CD4-positive, alpha-beta T cell treated with Interleukin-21 for 1 hour (primary cell): Measurements from ENCODE around the gene EML4.
"Not testable (repeated sequence)": the region's sequence is repeated elsewhere in the genome, so short reads cannot be mapped to it uniquely, and the experiment has no call there.

Experiments
- DNase-seq: peaks from one replicate; pipeline ENCODE4 v3.0.0-alpha.2; 2020

Gene EML4

DNA sequence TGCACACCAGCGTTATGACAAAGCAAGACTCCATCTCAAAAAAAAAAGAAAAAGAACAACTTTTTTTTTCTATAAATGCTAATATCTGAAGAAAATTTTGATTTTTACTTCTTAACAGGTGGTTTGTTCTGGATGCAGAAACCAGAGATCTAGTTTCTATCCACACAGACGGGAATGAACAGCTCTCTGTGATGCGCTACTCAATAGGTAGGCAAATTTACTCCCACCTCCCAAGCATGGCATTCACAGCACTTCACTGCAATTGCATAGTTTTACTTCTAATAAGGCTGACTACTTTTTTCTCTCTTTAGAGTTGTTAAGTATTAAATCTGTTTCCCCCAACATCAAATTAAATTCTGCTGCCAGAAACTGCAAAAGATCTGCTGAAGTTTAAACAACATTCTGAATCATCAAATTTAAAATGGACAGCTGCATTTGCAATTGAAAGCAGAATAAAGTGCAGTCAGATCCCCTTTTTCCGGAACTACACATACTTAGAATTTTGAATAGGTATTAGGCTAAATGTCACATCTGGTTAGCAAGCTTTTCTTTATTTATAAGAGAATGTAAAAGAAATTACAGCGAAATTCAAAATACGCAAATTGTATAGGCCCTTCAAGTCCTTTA, 146.8 kb downstream of the EML4 start:
- no peak for DNase-seq

DNA sequence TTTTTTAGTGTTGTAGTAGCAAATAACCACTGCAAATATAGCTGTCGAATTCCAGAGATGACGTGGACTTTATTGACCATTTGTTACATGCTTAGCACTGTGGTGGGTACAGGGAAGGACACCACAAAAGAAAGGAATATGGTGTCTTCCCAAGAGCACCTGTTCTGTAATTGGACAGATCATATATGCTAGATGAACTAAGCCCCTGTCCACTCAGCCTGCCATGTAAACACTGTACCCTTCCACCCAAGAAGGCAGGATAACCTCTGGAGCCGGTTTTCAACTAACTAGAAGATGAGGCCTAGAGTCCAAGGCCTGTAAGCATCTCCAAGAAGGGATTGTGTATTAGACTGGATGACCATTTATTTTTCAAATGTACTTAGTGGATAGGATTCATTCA, 147.8 kb downstream of the EML4 start:
- no peak for DNase-seq

GRCh38 chr2:42317486-42317885, 148.3 kb downstream of the EML4 start:
- no peak for DNase-seq

GRCh38 chr2:42317945-42318344, 148.8 kb downstream of the EML4 start:
- no peak for DNase-seq

GRCh38 chr2:42319265-42319664, 150.1 kb downstream of the EML4 start:
- DNase-seq, result no peak

GRCh38 chr2:42321452-42322064, 152.4 kb downstream of the EML4 start:
- peak; percentile 25 for DNase-seq

- no peak for DNase-seq
Observed at GRCh38 chr2:42324244-42324643, 155.1 kb downstream of the EML4 start.

- no peak for DNase-seq
Observed at GRCh38 chr2:42324949-42325348, 155.8 kb downstream of the EML4 start.

GRCh38 chr2:42325609-42326008, 156.5 kb downstream of the EML4 start:
- no peak for DNase-seq

DNA sequence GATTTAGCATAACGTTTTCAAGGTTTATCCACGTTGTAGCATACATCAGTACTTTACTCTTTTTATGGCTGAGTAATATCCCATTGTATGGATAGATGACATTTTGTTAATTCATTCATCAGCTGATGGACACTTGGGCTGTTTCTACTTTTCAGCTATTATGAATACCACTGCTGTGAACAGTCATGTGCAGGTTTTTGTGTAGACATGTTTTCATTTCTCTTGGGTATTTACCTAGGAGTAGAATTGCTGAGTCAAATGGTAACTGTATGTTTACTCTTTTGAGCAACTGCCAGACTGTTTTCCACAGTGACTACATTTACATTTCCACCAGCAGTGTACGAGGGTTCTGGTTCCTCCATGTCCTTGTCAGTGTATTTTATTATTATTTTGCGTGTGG, 158.0 kb downstream of the EML4 start:
- no peak for DNase-seq

DNA sequence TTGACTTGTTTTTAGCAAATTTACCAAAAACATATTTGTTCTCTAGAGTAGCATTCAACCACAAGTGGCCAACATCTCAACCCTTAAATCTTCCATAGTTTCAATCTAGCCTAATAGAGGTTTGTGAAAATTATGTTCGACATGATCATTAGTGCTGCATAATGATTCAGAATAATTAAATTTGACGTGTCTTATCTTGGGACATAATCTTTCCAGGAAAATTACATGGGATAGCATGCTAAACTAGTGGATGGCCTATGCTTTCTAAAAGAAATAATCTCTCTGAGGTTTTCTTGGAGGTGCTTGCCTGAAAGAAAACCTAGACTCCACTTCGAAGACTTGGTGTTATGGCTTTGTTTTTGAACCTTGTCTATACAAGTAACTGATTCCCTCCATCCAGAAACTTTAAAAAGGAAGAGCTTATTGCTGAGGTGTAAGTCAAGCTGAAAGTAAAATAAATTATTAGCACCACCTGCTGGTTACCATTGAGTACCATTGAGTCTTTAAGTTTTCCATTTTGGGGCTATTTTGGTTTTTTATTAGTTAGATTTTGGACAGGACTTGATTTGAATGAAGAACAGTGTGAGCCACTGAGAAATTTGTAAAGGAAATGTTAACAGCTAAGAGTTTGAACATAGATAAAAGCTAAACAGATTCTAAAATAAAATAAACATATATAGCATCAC, 159.1 kb downstream of the EML4 start:
- DNase-seq, result peak; percentile 47

DNA sequence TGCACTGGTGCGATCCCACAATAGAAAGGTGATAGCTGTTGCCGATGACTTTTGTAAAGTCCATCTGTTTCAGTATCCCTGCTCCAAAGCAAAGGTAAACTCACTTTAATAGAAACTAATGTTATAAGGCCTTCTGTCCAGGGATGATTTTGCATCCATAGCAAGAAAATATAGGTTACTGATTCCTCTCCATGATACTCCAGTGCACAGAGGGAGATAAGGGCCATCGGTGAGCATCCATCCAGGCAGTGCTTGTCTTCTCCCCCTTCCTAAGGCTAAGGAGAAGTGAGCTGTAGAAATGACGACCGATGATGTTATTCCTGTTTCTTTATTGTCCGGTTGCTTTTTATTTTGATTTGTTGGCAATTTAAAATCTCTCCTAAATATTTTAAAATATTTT, 159.8 kb downstream of the EML4 start:
- no peak for DNase-seq

- DNase-seq, result no peak
Observed at GRCh38 chr2:42329736-42330135, 160.6 kb downstream of the EML4 start.

DNA sequence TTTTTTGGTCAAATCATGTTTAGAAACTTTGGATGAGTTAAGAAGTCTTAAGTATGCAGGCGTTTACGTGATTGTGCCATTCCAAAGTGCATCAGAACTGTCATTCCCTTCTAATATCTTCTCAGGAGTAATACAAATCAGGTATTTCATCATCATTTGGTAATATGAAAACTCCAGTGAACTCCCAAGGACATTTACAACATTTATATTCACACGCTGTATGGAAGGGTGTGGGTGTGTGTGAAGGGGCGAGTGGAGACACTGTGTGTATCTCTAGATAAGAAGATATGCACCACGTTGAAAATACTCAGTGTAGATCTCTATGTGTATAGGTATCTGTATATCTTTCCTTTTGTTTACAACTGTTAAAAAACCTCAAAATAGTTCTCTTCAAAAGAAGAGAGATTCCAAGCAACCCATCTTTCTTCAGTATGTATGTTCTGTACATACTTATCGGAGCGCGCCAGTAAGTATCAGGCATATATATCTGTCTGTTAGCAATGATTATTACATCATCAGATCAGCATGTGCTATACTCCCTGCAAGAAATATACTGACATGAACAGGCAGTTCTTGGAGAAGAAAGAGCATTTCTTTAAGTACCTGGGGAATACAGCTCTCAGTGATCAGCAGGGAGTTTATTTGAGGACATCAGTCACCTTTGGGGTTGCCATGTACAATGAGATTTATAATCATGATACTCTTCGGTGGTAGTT, 162.6 kb downstream of the EML4 start:
- no peak for DNase-seq

DNA sequence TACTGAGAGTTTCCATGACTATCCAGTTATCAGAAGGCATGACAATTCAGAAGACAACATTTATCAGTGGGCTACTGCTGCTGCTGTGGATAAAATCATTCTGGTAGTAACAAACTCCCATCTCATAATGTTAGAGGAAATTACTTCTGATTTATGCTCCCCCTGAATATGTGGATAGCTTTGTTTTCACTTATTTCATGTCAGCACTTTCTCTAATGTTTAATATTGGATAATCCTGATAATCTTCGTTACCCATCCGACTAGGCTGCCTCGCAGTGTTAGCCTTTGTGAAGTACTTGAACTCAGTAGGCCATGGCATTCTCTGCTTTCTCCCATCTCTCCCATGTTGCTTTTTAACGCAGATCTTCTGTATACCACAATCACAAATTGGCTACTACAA, 163.4 kb downstream of the EML4 start:
- DNase-seq, result no peak

DNA sequence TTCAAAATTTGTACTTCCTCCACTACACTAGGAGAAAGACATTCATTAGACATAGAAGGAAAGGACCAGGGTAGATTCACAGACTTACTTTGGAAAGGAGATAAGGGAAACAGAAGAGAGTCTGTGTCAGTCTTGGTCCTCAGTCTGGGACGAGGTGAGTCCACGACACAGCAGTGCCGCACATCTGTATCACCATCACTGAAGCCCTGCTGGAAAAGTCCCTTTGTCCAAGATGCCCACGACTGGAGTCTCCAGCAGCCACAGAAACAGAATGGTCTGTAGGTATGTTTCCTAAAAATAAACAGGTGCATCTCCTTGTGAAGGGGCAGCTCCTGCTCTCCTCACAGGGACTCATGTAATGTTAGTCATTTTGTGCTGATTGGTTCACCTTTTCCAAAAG, 164.4 kb downstream of the EML4 start:
- DNase-seq, result no peak

DNA sequence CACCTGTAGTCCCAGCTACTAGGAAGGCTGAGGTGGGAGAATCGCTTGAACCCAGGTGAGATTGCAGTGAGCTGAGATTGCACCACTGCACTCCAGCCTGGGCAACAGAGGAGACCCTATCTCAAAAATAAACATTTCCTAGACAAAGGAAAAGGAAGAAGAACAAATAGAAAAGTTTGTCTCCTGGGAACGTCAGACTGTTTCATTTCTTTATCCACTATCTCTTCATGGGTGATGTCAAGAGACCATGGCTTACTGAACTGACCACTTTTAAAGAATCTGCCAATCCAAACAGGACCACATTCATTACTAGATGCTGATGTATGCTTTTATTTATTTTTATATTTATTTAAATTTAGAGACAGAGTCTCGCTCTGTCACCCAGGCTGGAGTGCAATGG, 165.1 kb downstream of the EML4 start:
- DNase-seq, result no peak

DNA sequence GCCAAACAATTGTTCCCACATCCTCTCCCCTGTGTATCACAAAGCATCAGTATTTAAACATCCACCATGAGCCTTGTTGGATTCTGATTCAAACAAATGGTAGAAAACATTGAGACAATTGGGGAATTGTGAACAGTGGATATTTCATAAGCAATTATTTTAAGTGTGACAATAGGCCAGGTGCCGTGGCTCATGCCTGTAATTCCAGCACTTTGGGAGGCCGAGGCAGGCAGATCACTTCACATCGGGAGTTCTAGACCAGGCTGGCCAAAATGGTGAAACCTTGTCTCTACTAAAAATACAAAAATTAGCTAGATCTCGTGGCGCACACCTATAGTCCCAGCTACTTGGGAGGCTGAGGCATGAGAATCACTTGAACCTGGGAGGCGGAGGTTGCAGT, 165.7 kb downstream of the EML4 start:
- not testable (repeated sequence) for DNase-seq

DNA sequence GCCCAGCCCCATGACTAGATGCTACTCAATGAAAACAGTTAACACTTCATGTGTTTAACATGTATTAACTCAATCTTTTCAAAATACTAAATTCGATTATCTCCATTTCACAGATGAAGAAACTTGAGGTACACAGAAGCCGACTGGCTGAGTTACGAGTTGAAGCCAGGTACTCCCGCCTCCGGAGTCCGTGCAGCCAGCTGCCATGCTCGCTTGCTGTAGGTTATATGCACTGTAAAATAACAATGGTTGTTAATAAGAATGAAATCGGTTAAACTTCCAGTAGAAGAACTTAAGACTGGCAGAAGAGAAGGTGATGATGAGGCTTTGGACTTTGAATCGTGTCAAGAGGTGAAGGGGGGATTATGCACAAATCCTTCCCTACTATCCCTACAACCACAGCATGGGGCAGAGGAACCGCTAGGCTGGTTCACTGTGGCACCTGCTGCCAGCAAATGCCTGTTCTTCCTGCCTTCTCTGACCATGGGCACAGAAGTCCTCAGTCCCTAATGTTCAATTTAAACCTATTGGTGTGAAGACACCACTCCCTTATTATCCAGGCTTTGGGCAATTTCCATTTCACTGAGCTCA, 166.5 kb downstream of the EML4 start:
- no peak for DNase-seq

GRCh38 chr2:42336361-42336965, 167.3 kb downstream of the EML4 start:
- no peak for DNase-seq

GRCh38 chr2:42337356-42337820, 168.2 kb downstream of the EML4 start:
- DNase-seq, result no peak

- no peak for DNase-seq
Observed at GRCh38 chr2:42337846-42338566, 168.9 kb downstream of the EML4 start.
